Nephron progenitor cell (in vitro differentiated cells): ENCODE data around the gene PRM2.

Experiments used
- DNase-seq: peaks from one replicate; pipeline ENCODE4 v3.0.0; 2021
- H3K27ac Mint-ChIP-seq: 2 replicates; pipeline ENCODE4 v1.8.0; 2021; ENCODE audit warnings: mild to moderate bottlenecking, moderate library complexity, mixed read lengths
- H3K27me3 Mint-ChIP-seq: 2 replicates; pipeline ENCODE4 v1.8.0; 2021; ENCODE audit warnings: mild to moderate bottlenecking, low read depth, mixed read lengths; ENCODE audit not compliant: poor library complexity
- H3K36me3 Mint-ChIP-seq: 2 replicates; pipeline ENCODE4 v1.8.0; 2021; ENCODE audit warnings: low read depth, mixed read lengths
- H3K4me1 Mint-ChIP-seq: 2 replicates; pipeline ENCODE4 v1.8.0; 2021; ENCODE audit warnings: mixed read lengths
- H3K4me3 Mint-ChIP-seq: 2 replicates; pipeline ENCODE4 v1.8.0; 2021; ENCODE audit warnings: mild to moderate bottlenecking, moderate library complexity, mixed read lengths
- H3K9me3 Mint-ChIP-seq: 2 replicates; pipeline ENCODE4 v1.8.0; 2021; ENCODE audit warnings: mild to moderate bottlenecking, moderate library complexity, mixed read lengths
- CTCF ChIP-seq: fragments of 200-600 bp; sonication (generic); IDR thresholded peaks from 2 replicates; pipeline ENCODE4 v1.5.0; 2021; ENCODE audit warnings: antibody characterized with exemption

PRM2 gene

GRCh38 chr16:11240636-11241473 lies 35.4 kb downstream of the PRM2 start:
- H3K27ac Mint-ChIP-seq, result no peak overlapping the region
- DNase-seq, result peak; percentile 25
- H3K9me3 Mint-ChIP-seq, result no peaks in the 10 kb centered on the region
- no peak overlapping the region for H3K4me3 Mint-ChIP-seq
- TF ChIP-seq CTCF, result no peak
- H3K4me1 Mint-ChIP-seq, result peaks cover 8% of the 10 kb centered on the region
- no peaks in the 10 kb centered on the region for H3K36me3 Mint-ChIP-seq
- H3K27me3 Mint-ChIP-seq, result no peaks in the 10 kb centered on the region

- Mint-ChIP-seq H3K27ac (no peak overlapping the region), H3K4me1 (no peaks in the 10 kb centered on the region), H3K36me3 (no peaks in the 10 kb centered on the region), H3K9me3 (no peaks in the 10 kb centered on the region), H3K4me3 (no peak overlapping the region), H3K27me3 (no peaks in the 10 kb centered on the region)
- no peak for DNase-seq
- no peak for TF ChIP-seq CTCF
These were observed 36.3 kb downstream of the PRM2 start for GRCh38 chr16:11239644-11240632.

- Mint-ChIP-seq H3K4me3 (no peak overlapping the region), H3K27me3 (peaks cover 2% of the 10 kb centered on the region), H3K9me3 (no peaks in the 10 kb centered on the region), H3K36me3 (no peaks in the 10 kb centered on the region), H3K27ac (no peak overlapping the region), H3K4me1 (no peaks in the 10 kb centered on the region)
- DNase-seq, result no peak
- no peak for TF ChIP-seq CTCF
These were observed 37.7 kb downstream of the PRM2 start for GRCh38 chr16:11238272-11239202.

GRCh38 chr16:11236461-11237254 lies 39.6 kb downstream of the PRM2 start:
- Mint-ChIP-seq H3K9me3 (no peaks in the 10 kb centered on the region), H3K4me3 (no peak overlapping the region), H3K36me3 (no peaks in the 10 kb centered on the region), H3K27me3 (peaks cover 2% of the 10 kb centered on the region), H3K4me1 (no peaks in the 10 kb centered on the region), H3K27ac (no peak overlapping the region)
- DNase-seq, result no peak
- TF ChIP-seq CTCF, result no peak

- Mint-ChIP-seq H3K9me3 (no peaks in the 10 kb centered on the region), H3K27ac (no peak overlapping the region), H3K4me3 (no peak overlapping the region), H3K4me1 (peaks cover 5% of the 10 kb centered on the region), H3K27me3 (peaks cover 5% of the 10 kb centered on the region), H3K36me3 (no peaks in the 10 kb centered on the region)
- no peak for DNase-seq
- no peak for TF ChIP-seq CTCF
These were observed 40.6 kb downstream of the PRM2 start for GRCh38 chr16:11235703-11235991.
